Pancreas (tissue), 10 donors: ENCODE measurements around the gene NDUFS7. TPM values are rescaled to one million over a fixed set of nuclear protein-coding genes. Genes with fewer than 3 reads are reported as not detected.

Experiments
- ATAC-seq, 4 donors: fragments of 200-7000 bp; cut with Tn5 transposase; one replicate each; pipeline versions ENCODE4 v1.8.0 to v1.9.1; 2020; ENCODE audit warnings: mild to moderate bottlenecking in 4 of 4, moderate library complexity in 4 of 4
- DNase-seq, 6 donors: peaks; one replicate each; pipeline ENCODE4 v3.0.0-alpha.2; 2020
- FAIRE-seq: peaks from 2 replicates; lab custom pipeline; 2012; peaks lifted over from hg19 to GRCh38; lab: Jason Lieb, UNC
- H3K27ac ChIP-seq, 4 donors: fragments of 200-600 bp; sonication (generic); 1 replicate in 3 of 4; 2 replicates in 1 of 4; pipeline versions ENCODE4 v1.5.0 to v1.8.0; 2020
- H3K27me3 ChIP-seq, 4 donors: fragments of 200-600 bp; one replicate each; pipeline ENCODE4 v1.8.0; 2021
- H3K36me3 ChIP-seq, 3 donors: fragments of 200-600 bp; sonication (generic) in 1 of 3; one replicate each; pipeline versions ENCODE4 v1.5.0 to v1.8.0; 2020 to 2021
- H3K4me1 ChIP-seq, 3 donors: fragments of 200-600 bp; one replicate each; pipeline ENCODE4 v1.8.0; 2021
- H3K4me3 ChIP-seq, 4 donors: fragments of 200-600 bp; sonication (generic) in 2 of 4; one replicate each; pipeline versions ENCODE4 v1.5.0 to v1.8.0; 2020 to 2021
- H3K9me3 ChIP-seq, 4 donors: fragments of 200-600 bp; one replicate each; pipeline ENCODE4 v1.8.0; 2021
- WGBS, 2 donors: extraction: QIAGEN DNeasy Blood & Tissue Kit; methylation state at CpG; one replicate each; pipeline ENCODE4 v1.1.7; 2013; 5-methylcytosine and 5-hydroxymethylcytosine counted together
- intact Hi-C, 3 donors: fragments of 100-400 bp; cut with DNase I; formaldehyde crosslinking; loops; one replicate each; pipeline versions ENCODE4 v1.11.1 to v1.14.2; 2022
- polyA plus RNA-seq, 2 donors: library from polyadenylated mRNA; stranded (reverse); fragments of 200-250 nt; gene quantifications; one replicate each; pipeline ENCODE4 v1.2.3, GENCODE V29; 2013
- total RNA-seq, 6 donors: library from RNA; stranded (reverse); fragmentation: NEBNext Ultra II Directional in 4 of 6; extraction: Animal tissue kit (Norgen Biotek cat#: 25700) in 4 of 6; gene quantifications; one replicate each; pipeline versions ENCODE4 v1.2.1 to v1.2.4, GENCODE V29; 2021 to 2023
- TF ChIP-seq, protein P1 (sequence below), 4 donors: fragments of 200-600 bp; sonication (generic) in 3 of 4; IDR thresholded peaks; one replicate each; pipeline versions ENCODE4 v1.5.0 to v1.8.0; 2021; ENCODE audit warnings: antibody characterized with exemption in 4 of 4
- donor health status: healthy with polysubstance abuse.
- donor health status: DM: no; HTN: no; CAD: no; lungs with moderate emphysema.
- donor health status: DM: no; HTN: no; CAD: no.
- donor health status: control.
- donor health status: control.
- donor health status: Bipolar disorder and iron deficiency.
- donor health status: DM: yes; HTN: yes; CAD: no.
- donor health status: DM: no; HTN: no; CAD: no.
- donor health status: DM: no; HTN: no; CAD: no.
- donor health status: DM: yes; HTN: yes; CAD: no.

Gene NDUFS7
- total and polyA plus RNA-seq, 8 donors: 32.1 to 70.8 (median 46.5) TPM

GRCh38 chr19:1431759-1432506 is 48.2 kb downstream of the NDUFS7 start:
- no peak overlapping the region for H3K27ac ChIP-seq
- FAIRE-seq: no peak
- intact Hi-C loops: no loop called here
- H3K4me3 ChIP-seq: no peak overlapping the region
- peaks cover 0 to 59% (median 22%) of the 10 kb centered on the region in 3 donors for H3K36me3 ChIP-seq
- H3K4me1 ChIP-seq: no peaks in the 10 kb centered on the region
- no peak for ATAC-seq
- H3K9me3 ChIP-seq: no peaks in the 10 kb centered on the region
- peak in 2 of 6 donors; percentile 26 to 53 for DNase-seq
- H3K27me3 ChIP-seq: no peaks in the 10 kb centered on the region
- TF ChIP-seq, protein P1, sequence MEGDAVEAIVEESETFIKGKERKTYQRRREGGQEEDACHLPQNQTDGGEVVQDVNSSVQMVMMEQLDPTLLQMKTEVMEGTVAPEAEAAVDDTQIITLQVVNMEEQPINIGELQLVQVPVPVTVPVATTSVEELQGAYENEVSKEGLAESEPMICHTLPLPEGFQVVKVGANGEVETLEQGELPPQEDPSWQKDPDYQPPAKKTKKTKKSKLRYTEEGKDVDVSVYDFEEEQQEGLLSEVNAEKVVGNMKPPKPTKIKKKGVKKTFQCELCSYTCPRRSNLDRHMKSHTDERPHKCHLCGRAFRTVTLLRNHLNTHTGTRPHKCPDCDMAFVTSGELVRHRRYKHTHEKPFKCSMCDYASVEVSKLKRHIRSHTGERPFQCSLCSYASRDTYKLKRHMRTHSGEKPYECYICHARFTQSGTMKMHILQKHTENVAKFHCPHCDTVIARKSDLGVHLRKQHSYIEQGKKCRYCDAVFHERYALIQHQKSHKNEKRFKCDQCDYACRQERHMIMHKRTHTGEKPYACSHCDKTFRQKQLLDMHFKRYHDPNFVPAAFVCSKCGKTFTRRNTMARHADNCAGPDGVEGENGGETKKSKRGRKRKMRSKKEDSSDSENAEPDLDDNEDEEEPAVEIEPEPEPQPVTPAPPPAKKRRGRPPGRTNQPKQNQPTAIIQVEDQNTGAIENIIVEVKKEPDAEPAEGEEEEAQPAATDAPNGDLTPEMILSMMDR (IDR thresholded peaks at IDR 0.05): no peak
- 91 to 94% methylated on average over 24 of the region's 24 CpGs for WGBS, 2 donors

- no peak for FAIRE-seq
Measured at GRCh38 chr19:1432507-1432887, 48.8 kb downstream of the NDUFS7 start.

DNA sequence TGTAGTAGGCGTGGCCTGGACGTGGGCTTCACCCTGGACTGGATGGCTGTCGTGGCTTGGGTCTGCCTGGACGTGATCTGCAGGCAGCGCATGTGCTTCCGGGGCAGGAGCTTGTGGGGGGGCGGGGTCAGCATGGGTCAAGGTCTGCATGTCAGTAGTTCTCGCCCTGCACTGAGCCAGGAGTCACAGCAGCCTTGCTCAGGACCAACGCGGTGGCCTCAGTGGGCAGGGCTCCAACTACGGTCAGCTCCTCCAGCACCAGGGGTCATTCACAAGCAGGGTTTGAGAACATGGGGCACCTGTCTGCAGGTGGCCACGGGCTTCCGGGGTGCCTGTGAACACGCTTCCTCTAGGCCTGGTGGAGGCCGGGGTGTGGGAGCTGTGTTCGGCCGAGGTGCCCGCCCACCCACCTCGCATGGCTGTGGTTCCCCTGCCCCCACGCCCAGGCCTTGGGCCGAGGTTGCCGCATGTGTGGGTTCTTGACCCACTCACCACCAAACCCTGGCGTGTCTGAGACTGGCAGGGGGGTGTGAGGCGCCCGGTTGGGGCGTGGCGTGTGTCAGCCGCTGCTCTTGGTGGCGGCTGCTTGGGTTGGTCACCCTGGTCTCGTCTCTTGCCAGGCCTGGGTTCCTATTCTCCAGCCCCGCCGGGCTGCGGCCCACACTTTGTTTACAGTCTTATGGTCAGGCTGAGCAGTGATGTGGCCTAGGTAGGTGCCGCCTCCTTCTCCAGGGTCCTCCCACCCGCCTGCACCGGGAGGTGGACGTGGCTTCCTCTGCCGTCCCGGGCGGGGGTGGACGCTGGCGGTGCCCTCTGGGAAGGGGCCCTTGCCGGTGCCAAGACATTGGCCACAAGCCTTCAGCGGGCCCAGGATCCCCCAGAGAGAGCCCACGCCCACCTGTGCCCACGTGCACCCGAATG is 49.7 kb downstream of the NDUFS7 start:
- H3K27ac ChIP-seq: no peak overlapping the region
- peaks cover 0 to 59% (median 22%) of the 10 kb centered on the region in 3 donors for H3K36me3 ChIP-seq
- TF ChIP-seq, protein P1 (IDR thresholded peaks at IDR 0.05): no peak
- no peak for ATAC-seq
- 90 to 93% methylated on average over 47 of the region's 47 CpGs for WGBS, 2 donors
- H3K4me3 ChIP-seq: no peak overlapping the region
- intact Hi-C loops: no loop called here
- DNase-seq: peak in 2 of 6 donors; percentile 47 to 57
- FAIRE-seq: no peak
- H3K27me3 ChIP-seq: no peaks in the 10 kb centered on the region
- no peaks in the 10 kb centered on the region for H3K4me1 ChIP-seq
- H3K9me3 ChIP-seq: no peaks in the 10 kb centered on the region

More at GRCh38 chr19:1432507-1432887, 48.8 kb downstream of the NDUFS7 start:
- Histone ChIP-seq H3K4me3 (no peak overlapping the region), H3K27me3 (no peaks in the 10 kb centered on the region), H3K4me1 (no peaks in the 10 kb centered on the region), H3K36me3 (peaks cover 0 to 59% (median 22%) of the 10 kb centered on the region in 3 donors), H3K9me3 (no peaks in the 10 kb centered on the region), H3K27ac (no peak overlapping the region)
- TF ChIP-seq, protein P1 (IDR thresholded peaks at IDR 0.05): no peak
- ATAC-seq (no peak), DNase-seq (no peak)
- WGBS, 2 donors: 95 to 96% methylated on average over 16 of the region's 16 CpGs
- intact Hi-C loops: no loop called here

GRCh38 chr19:1434040-1434366 is 50.3 kb downstream of the NDUFS7 start:
- Histone ChIP-seq H3K4me1 (no peaks in the 10 kb centered on the region), H3K27me3 (no peaks in the 10 kb centered on the region), H3K9me3 (no peaks in the 10 kb centered on the region), H3K4me3 (no peak overlapping the region), H3K27ac (no peak overlapping the region), H3K36me3 (peaks cover 0 to 53% (median 21%) of the 10 kb centered on the region in 3 donors)
- TF ChIP-seq, protein P1 (IDR thresholded peaks at IDR 0.05): no peak
- ATAC-seq (no peak), DNase-seq (peak in 1 of 6 donors; percentile 44), FAIRE-seq (no peak)
- intact Hi-C loops: no loop called here
- WGBS, 2 donors: 94 to 98% methylated on average over 17 of the region's 17 CpGs
